ENCODE results near the gene NOP9. TPM values are rescaled to one million over a fixed set of nuclear protein-coding genes. Genes with fewer than 3 reads are reported as not detected.
A peak's percentile ranks its signal among the peaks of the same experiment; 100 is the strongest.

The NOP9 gene
- total RNA-seq, 1 donor from 2014 or later: 14.8 TPM

DNA sequence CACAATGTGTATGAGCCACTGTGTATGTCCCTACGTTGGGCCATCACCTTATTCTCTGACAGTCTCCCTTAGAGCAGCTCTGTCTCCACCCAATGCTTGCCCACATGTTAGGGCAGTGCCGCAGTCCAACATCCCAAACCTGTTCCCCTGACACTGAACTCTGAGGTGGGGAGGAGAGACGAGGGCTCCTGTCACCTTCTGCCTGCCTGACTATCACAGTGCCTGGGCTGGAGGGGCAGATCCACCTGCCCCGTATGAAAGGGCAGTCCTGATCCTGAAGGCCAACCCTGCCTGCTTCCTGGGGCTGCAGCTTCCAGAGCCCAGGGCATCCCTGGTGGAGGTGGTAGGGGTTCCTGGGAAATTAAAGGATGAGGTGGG is 38.9 kb upstream of the NOP9 start:
- no peaks in the 10 kb centered on the region for H3K36me3 Mint-ChIP-seq
- H3K9ac ChIP-seq: peak overlapping the region; percentile 13
- H2AFZ ChIP-seq (replicated peaks): no peak overlapping the region
- H3K9me3 Mint-ChIP-seq: no peaks in the 10 kb centered on the region
- DNase-seq (ENCODE audit: low spot score): no peak
- H3K4me2 ChIP-seq: no peak overlapping the region
- H3K27ac Mint-ChIP-seq: no peak overlapping the region
- no peak overlapping the region for H3K27ac ChIP-seq
- H3K79me2 ChIP-seq (ENCODE audit: low read depth): no peaks in the 10 kb centered on the region
- H3K4me3 Mint-ChIP-seq: no peak overlapping the region
- no peaks in the 10 kb centered on the region for H3K36me3 ChIP-seq
- H3K4me3 ChIP-seq: no peak overlapping the region
- H3K9me3 ChIP-seq (ENCODE audit: low read depth): no peaks in the 10 kb centered on the region
- TF ChIP-seq EZH2 (IDR thresholded peaks at IDR 0.05) (no peak), EZH2phosphoT487 (IDR thresholded peaks at IDR 0.05) (no peak)
- TF ChIP-seq, protein P1, sequence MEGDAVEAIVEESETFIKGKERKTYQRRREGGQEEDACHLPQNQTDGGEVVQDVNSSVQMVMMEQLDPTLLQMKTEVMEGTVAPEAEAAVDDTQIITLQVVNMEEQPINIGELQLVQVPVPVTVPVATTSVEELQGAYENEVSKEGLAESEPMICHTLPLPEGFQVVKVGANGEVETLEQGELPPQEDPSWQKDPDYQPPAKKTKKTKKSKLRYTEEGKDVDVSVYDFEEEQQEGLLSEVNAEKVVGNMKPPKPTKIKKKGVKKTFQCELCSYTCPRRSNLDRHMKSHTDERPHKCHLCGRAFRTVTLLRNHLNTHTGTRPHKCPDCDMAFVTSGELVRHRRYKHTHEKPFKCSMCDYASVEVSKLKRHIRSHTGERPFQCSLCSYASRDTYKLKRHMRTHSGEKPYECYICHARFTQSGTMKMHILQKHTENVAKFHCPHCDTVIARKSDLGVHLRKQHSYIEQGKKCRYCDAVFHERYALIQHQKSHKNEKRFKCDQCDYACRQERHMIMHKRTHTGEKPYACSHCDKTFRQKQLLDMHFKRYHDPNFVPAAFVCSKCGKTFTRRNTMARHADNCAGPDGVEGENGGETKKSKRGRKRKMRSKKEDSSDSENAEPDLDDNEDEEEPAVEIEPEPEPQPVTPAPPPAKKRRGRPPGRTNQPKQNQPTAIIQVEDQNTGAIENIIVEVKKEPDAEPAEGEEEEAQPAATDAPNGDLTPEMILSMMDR (IDR thresholded peaks at IDR 0.05): no peak
- peaks cover 2% of the 10 kb centered on the region for H3K27me3 Mint-ChIP-seq (ENCODE audit: insufficient read depth, low read depth)
- no peaks in the 10 kb centered on the region for H3K27me3 ChIP-seq
- no peaks in the 10 kb centered on the region for H4K20me1 ChIP-seq (ENCODE audit: low read depth)
- no peaks in the 10 kb centered on the region for H3F3A ChIP-seq (ENCODE audit: low read depth)
- no peaks in the 10 kb centered on the region for H3K4me1 ChIP-seq
- H3K4me1 Mint-ChIP-seq: no peaks in the 10 kb centered on the region

DNA sequence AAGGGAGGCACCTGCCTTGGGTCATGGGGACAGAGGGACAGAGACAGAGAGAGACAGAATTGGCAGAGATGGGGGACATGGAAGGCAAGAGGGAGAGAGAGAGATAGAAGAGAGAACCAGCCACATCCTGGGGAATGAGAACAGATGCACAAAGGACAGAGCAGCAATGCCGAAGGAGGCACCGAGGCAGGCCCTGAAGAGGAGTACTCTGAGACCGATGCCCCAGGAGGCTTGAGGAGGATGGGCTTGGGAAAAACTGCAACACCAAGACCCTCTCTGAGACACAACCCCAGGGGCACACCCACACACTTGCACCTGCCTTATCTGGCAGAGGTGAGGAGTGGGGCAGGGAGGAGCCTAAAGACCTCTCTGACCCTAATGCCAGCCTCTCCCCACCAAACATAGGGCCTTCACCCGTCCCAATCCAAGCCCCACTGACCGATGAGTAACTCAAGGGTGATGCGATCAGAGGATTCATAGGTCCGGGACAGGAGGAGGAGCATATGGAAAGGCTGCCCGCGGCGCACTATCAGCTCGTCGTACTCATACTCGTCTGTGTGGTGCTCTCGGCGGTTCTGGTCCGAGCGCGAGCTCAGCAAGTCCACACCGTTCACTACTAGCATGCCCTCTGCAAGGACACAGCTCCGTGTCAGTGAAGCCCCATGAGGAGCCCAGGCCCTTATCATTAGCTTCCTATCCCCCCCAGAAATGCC is 38.2 kb upstream of the NOP9 start:
- H2AFZ ChIP-seq (replicated peaks): no peak overlapping the region
- H3K4me3 ChIP-seq: no peak overlapping the region
- H3K4me3 Mint-ChIP-seq: no peak overlapping the region
- no peak overlapping the region for H3K27ac Mint-ChIP-seq
- TF ChIP-seq, protein P1 (IDR thresholded peaks at IDR 0.05): no peak
- TF ChIP-seq EZH2 (IDR thresholded peaks at IDR 0.05) (no peak), EZH2phosphoT487 (IDR thresholded peaks at IDR 0.05) (no peak)
- no peaks in the 10 kb centered on the region for H3F3A ChIP-seq (ENCODE audit: low read depth)
- H3K4me1 Mint-ChIP-seq: no peaks in the 10 kb centered on the region
- H3K4me1 ChIP-seq: no peaks in the 10 kb centered on the region
- H4K20me1 ChIP-seq (ENCODE audit: low read depth): no peaks in the 10 kb centered on the region
- H3K36me3 Mint-ChIP-seq: no peaks in the 10 kb centered on the region
- no peak overlapping the region for H3K4me2 ChIP-seq
- H3K9ac ChIP-seq: no peak overlapping the region
- H3K27me3 Mint-ChIP-seq (ENCODE audit: insufficient read depth, low read depth): peaks cover 2% of the 10 kb centered on the region
- no peaks in the 10 kb centered on the region for H3K36me3 ChIP-seq
- DNase-seq (ENCODE audit: low spot score): no peak
- H3K9me3 Mint-ChIP-seq: no peaks in the 10 kb centered on the region
- no peaks in the 10 kb centered on the region for H3K79me2 ChIP-seq (ENCODE audit: low read depth)
- H3K27ac ChIP-seq: no peak overlapping the region
- no peaks in the 10 kb centered on the region for H3K9me3 ChIP-seq (ENCODE audit: low read depth)
- H3K27me3 ChIP-seq: no peaks in the 10 kb centered on the region

DNA sequence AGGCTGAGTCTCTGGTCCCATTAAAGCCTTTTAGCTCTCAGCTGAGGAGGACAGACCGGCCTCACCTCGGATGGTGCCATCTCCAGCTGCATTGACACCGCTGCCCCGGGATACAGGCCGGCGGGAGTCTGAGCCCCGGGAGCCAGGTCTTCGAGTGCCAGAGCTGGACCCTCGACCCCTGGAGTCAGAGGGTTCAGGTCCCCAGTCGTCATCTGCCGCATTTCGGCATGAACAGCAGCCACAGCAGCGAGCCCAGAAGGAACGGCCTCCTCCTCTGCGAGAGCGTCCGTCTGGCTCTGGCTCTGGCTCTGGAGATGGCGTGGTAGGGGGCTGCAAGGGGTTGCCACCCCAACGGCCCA is 37.7 kb upstream of the NOP9 start:
- Histone ChIP-seq H2AFZ (replicated peaks) (no peak overlapping the region), H3K4me1 (no peaks in the 10 kb centered on the region), H3K9me3 (ENCODE audit: low read depth) (no peaks in the 10 kb centered on the region), H3F3A (ENCODE audit: low read depth) (no peaks in the 10 kb centered on the region), H3K27me3 (no peaks in the 10 kb centered on the region), H3K4me3 (no peak overlapping the region), H3K79me2 (ENCODE audit: low read depth) (no peaks in the 10 kb centered on the region), H4K20me1 (ENCODE audit: low read depth) (no peaks in the 10 kb centered on the region), H3K4me2 (no peak overlapping the region), H3K36me3 (no peaks in the 10 kb centered on the region), H3K9ac (no peak overlapping the region), H3K27ac (no peak overlapping the region)
- no peak for DNase-seq (ENCODE audit: low spot score)
- no peak overlapping the region for H3K27ac Mint-ChIP-seq
- TF ChIP-seq, protein P1 (IDR thresholded peaks at IDR 0.05): no peak
- no peak for TF ChIP-seq EZH2phosphoT487 (IDR thresholded peaks at IDR 0.05)
- no peak for TF ChIP-seq EZH2 (IDR thresholded peaks at IDR 0.05)
- no peaks in the 10 kb centered on the region for H3K9me3 Mint-ChIP-seq
- H3K4me3 Mint-ChIP-seq: no peak overlapping the region
- no peaks in the 10 kb centered on the region for H3K4me1 Mint-ChIP-seq
- H3K27me3 Mint-ChIP-seq (ENCODE audit: insufficient read depth, low read depth): peaks cover 2% of the 10 kb centered on the region
- H3K36me3 Mint-ChIP-seq: no peaks in the 10 kb centered on the region
